Hematopoietic multipotent progenitor cell treated with erythropoietin and hydrocortisone succinate and interleukin-3 and kit ligand, for 17 days (in vitro differentiated cells): Measurements from ENCODE around the gene RGMB.

Source experiments
- DNase-seq: peaks from one replicate; pipeline ENCODE4 v3.0.0-alpha.2; 2015; ENCODE audit warnings: low spot score

RGMB gene

DNA sequence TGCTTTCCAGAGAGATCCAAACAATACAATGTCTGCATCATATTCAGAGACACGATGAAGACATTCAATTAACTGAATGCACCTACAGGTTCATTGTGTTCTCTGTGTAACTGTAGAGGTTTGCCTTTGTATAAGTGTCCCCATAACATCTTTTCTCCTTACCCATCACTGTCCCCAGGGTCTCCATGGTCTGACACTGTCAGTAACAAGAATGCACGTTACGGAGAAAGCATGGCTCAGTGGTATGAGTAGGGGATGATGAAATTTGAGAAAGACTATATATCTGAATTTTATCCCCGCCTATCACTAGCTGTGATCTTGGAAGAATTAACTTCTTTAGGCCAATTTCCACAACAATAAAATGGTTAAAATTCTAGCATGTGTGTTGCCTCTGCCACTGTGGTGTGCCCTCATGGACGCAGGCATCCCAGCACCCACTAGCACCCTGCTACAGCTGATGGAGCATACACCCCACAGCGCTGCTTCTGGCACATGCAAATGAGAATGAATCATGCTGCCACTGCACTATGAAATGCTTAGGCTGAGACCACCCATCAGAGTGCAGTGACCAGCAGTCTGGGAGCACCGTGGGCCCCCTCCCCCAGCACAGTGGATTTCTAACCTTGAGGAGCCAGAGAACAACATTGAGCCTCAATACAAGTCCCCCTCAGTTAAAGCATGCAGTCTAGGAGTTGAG is 54.3 kb downstream of the RGMB start:
- no peak for DNase-seq

DNA sequence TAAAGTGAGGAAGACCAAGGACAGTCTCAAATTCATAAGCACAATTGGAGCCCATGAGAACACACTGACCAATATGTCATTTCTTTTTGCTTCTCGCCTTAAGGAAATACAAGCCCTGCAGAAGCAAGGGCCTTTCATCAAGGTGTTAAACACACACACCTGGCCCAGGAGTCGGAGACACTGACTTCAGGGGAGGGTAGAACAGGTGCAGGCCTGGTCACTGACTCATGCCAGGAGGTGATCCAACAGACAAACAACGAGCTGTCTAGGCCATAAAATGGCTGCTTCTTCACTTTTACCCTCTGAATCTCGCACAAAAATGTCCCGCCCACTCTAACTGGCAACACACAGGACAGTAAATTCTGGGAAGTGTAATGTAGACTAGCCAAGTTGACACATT is 62.7 kb downstream of the RGMB start:
- DNase-seq, result no peak

DNA sequence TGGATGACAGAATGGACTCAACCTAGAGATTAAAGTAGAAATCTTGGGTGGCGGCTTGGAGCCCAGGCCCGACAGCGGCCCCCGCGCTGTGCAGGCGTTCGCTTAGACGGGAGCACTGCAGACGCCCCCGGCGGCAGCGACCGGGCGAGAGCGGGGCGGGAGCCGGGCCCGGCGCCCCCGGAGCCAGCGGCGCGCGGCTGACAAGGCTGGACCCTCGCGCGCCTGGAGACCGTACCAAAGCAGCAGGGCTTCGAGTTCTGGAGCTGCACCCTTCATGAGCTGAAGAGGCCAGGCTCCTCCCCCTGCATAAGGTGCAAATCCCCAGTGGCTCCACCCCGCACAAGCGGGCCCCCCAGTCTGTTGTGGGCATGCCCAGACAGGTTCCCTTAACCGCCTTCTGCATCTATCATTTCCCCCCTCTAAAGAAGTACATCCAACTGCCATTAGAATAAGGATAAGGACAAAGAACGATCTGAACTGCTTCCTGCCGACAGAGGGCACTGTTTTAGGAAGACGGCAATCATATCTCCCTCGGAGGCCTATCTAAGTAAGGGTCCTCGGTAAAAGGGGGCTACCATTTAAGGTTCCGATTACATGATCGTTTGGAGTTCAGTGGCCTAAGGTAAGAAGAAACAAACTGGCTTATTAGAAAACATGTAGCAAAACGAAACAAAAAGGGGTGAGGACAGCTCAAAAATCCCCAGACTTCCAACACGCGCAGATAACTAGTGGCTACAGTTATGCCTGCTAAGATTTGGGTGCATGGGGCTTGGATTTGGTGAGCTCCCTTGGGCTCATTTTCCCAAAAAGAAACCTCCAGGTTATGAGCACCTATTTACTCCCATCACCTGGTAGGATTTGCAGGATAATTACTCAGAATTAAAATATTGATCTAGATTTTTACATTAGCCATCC is 66.3 kb downstream of the RGMB start:
- peak; percentile 16 for DNase-seq

DNA sequence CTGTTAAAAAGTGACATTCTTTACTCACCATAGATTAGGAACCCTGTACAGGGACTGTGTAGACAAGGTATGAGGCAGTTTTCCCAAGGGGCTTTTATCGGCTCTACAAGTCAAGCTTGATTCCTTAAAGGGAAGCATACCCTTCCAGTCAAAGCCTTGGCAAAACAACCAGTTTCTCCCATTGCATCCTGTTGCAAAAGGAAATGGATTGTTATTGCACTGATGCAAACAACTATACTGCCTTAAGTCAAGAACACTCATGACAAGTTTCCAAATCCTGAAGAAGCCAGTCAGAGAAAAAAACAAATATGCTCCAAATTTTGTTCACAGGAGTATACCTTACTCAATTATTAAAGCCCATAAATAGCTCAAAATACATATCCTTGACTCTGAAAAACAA is 67.5 kb downstream of the RGMB start:
- no peak for DNase-seq

DNA sequence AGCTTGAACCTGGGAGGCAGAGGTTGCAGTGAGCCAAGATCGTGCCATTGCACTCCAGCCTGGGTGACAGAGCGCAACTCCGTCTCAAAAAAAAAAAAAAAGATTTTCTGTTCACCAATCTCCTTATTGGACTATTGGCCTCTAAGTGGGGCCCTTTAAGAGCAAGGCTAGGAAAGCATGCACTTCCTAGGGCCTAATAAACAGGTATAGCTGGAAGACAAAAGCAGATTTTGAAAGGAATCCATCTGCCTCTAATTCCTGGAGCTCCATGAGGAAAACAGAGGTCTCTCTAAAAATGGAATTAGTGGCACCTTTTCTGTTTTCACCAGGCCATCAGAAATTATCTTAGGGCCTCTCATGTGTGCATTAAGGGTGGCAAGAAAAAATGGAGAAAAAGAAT is 70.0 kb downstream of the RGMB start:
- no peak for DNase-seq

DNA sequence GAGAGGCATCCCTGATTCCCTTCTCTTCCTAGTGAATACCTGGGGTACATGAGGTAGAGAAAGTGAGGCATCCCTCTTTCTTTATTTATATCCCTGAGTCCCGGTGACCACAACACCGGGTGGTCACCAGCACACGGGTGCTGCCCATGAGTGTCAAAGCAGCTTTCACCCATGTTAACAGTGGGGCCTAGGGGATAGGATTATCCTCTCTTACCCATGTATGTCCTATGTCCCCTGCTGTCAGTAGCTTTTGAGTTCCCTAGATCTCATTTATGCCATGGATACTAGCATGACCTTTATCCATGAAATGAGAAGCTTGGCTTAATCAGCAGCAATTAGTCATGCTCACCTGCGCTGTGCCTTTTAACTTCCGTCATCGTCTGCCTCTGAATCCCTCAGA is 71.4 kb downstream of the RGMB start:
- no peak for DNase-seq

DNA sequence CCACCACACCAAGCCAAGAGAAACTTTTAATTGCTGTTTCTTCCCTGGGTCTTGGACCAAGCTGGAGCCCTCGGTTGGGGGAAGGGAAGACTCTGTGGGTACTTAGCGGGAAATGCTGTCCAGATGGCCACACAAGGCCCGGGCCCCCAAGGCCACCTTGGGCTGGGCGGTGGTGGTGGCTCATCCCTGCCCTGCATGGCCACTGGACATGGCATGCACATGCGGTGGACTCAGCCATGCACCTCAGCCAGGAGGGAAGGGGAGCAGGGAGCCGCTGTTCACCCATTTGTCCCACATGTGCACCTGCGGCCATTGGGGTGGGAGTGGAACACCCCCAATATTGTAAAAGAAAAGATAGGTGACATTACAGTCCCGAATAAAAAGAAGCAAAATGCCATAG is 72.4 kb downstream of the RGMB start:
- DNase-seq, result no peak
